GM23248 (cell line): ENCODE results near the gene PDGFC. TPM values are rescaled to one million over a fixed set of nuclear protein-coding genes. Genes with fewer than 3 reads are reported as not detected.

ENCODE experiments used
- DNase-seq: peaks from one replicate; pipeline ENCODE4 v3.0.0-alpha.2; 2015
- H2AFZ ChIP-seq: fragments of 200-600 bp; sonication (generic); 2 replicates; pipeline ENCODE4 v1.6.1; 2016; ENCODE audit warnings: antibody characterized with exemption
- H3F3A ChIP-seq: fragments of 200-600 bp; sonication (generic); 2 replicates; pipeline ENCODE4 v1.6.1; 2016; ENCODE audit warnings: mild to moderate bottlenecking, antibody characterized with exemption, mixed run types; ENCODE audit not compliant: insufficient read depth
- H3K27ac ChIP-seq: fragments of 200-600 bp; sonication (generic); 2 replicates; pipeline ENCODE4 v1.5.1; 2016; ENCODE audit warnings: mild to moderate bottlenecking
- H3K27me3 ChIP-seq: fragments of 200-600 bp; sonication (generic); replicated peaks from 2 replicates; pipeline ENCODE4 v1.6.1; 2016; ENCODE audit warnings: mild to moderate bottlenecking; ENCODE audit not compliant: insufficient read depth
- H3K36me3 ChIP-seq: fragments of 200-600 bp; sonication (generic); 2 replicates; pipeline ENCODE4 v1.6.1; 2016; ENCODE audit warnings: low read depth, mild to moderate bottlenecking
- H3K4me1 ChIP-seq: fragments of 200-600 bp; sonication (generic); 2 replicates; pipeline ENCODE4 v1.6.1; 2016; ENCODE audit warnings: mild to moderate bottlenecking; ENCODE audit not compliant: insufficient read depth
- H3K4me2 ChIP-seq: fragments of 200-600 bp; sonication (generic); one replicate; pipeline ENCODE4 v1.6.1; 2016; ENCODE audit warnings: mild to moderate bottlenecking; ENCODE audit not compliant: unreplicated experiment
- H3K4me3 ChIP-seq: fragments of 200-600 bp; sonication (generic); 2 replicates; pipeline ENCODE4 v1.5.1; 2016; ENCODE audit warnings: mild to moderate bottlenecking
- H3K79me2 ChIP-seq: fragments of 200-600 bp; sonication (generic); 2 replicates; pipeline ENCODE4 v1.6.1; 2016; ENCODE audit warnings: mild to moderate bottlenecking; ENCODE audit not compliant: insufficient read depth
- H3K9ac ChIP-seq: fragments of 200-600 bp; sonication (generic); 2 replicates; pipeline ENCODE4 v1.6.1; 2016; ENCODE audit warnings: mild to moderate bottlenecking
- H3K9me2 ChIP-seq: fragments of 200-600 bp; sonication (generic); 2 replicates; pipeline ENCODE4 v1.6.1; 2016; ENCODE audit warnings: mixed run types, mild to moderate bottlenecking, moderate library complexity; ENCODE audit not compliant: insufficient read depth
- H3K9me3 ChIP-seq: fragments of 200-600 bp; sonication (generic); one replicate; pipeline ENCODE4 v1.6.1; 2017; ENCODE audit warnings: low read depth
- H4K20me1 ChIP-seq: fragments of 200-600 bp; sonication (generic); 2 replicates; pipeline ENCODE4 v1.6.0; 2016; ENCODE audit not compliant: insufficient read depth
- EZH2 ChIP-seq: fragments of 200-600 bp; sonication (generic); IDR thresholded peaks from 2 replicates; pipeline ENCODE4 v1.6.1; 2018; ENCODE audit warnings: antibody characterized with exemption, mild to moderate bottlenecking; ENCODE audit not compliant: insufficient read depth, poor library complexity, severe bottlenecking
- EZH2phosphoT487 ChIP-seq: fragments of 200-600 bp; sonication (generic); IDR thresholded peaks from 2 replicates; pipeline ENCODE4 v1.6.1; 2018; ENCODE audit warnings: antibody characterized with exemption, moderate library complexity, mild to moderate bottlenecking, low read depth; ENCODE audit not compliant: insufficient read depth
- WGBS, 2 experiments: methylation state at CpG; one replicate each; pipeline ENCODE4 v1.1.6; 2015 to 2017; ENCODE audit warnings: low lambda C conversion rate in 2 of 2, low coverage in 1 of 2; ENCODE audit errors: missing lambda C conversion rate in 2 of 2; 5-methylcytosine and 5-hydroxymethylcytosine counted together
- in situ Hi-C: fragments of 300-500 bp; cut with MboI; formaldehyde crosslinking; loops from 2 replicates; pipeline ENCODE4 v1.15.0; 2020
- polyA plus RNA-seq: library from polyadenylated mRNA; unstranded; fragments of >200 nt; fragmentation: Nextera tagmentation; extraction: Ambion mirVana; gene quantifications from 2 replicates; pipeline ENCODE4 v1.2.1, GENCODE V29; 2016
- total RNA-seq: library from RNA; depleted of rRNA; stranded (reverse); fragments of >200 nt; shearing (Covaris generic); gene quantifications from 2 replicates; pipeline ENCODE4 v1.2.3, GENCODE V29; 2014

The PDGFC gene
- total and polyA plus RNA-seq, 2 experiments from 2014 or later, result 26.5 to 64.4 TPM

DNA sequence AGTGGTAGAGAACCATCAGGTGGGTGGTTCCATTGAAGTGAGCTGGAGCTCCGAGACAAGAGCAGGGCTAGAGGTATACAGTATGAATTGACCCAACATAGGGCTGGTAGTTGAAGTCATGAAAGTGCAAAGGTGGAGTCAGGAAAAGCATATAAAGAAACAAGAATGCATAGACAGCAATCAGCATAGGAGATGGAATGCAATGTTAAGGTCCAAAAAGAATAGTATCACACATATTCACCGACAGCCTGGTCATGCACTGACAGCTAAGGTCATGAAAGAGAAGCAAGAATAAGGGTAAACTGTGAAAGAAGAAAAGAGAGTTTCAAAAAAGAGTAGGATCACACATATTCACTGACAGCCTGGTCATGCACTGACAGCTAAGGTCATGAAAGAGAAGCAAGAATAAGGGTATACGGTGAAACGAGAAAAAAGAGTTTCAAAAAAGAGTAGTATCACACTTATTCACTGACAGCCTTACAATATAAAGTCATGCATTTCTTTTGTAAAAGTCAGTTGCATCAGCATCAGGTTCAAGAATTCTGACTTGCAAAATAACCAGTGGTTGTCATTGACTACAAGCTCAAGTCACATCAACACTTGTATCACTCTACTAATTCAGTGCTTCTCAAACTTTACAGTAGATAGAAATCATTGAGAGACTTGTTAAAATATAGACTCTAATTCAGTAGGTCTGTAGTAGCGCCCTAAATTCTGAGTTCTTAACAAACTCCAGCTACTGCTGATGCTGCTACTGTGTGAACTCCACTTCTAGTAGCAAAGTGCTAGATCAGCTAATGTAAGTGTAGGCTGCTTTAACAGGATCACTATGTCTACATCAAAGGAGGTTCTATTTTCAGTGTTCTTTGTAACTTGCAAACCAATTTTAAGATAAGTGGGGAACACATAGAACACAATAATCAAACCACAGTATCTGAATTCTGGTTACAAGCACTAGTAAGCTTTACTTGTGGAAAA lies 221.9 kb downstream of the PDGFC start:
- H3K27me3 ChIP-seq, result no peaks in the 10 kb centered on the region
- peaks cover 14% of the 10 kb centered on the region for H3K4me1 ChIP-seq
- H3K9ac ChIP-seq, result no peak overlapping the region
- DNase-seq, result peak; percentile 49
- TF ChIP-seq EZH2phosphoT487 (no peak), EZH2 (no peak)
- no peaks in the 10 kb centered on the region for H4K20me1 ChIP-seq
- no peak overlapping the region for H2AFZ ChIP-seq
- in situ Hi-C loops, result no loop called here
- H3K9me2 ChIP-seq, result no peaks in the 10 kb centered on the region; the same call in 1 of the 2 replicates
- no peak overlapping the region for H3K27ac ChIP-seq
- no peak overlapping the region for H3K4me2 ChIP-seq
- H3K4me3 ChIP-seq, result no peak overlapping the region
- H3F3A ChIP-seq, result peaks cover 25% of the 10 kb centered on the region
- 98 to 99% methylated on average over 5 of the region's 5 CpGs for WGBS, 2 experiments
- no peaks in the 10 kb centered on the region for H3K9me3 ChIP-seq
- H3K36me3 ChIP-seq, result no peaks in the 10 kb centered on the region
- H3K79me2 ChIP-seq, result no peaks in the 10 kb centered on the region

GRCh38 chr4:156746111-156746510 lies 225.5 kb downstream of the PDGFC start:
- in situ Hi-C loops, result no loop called here
- DNase-seq, result no peak
- WGBS, 2 experiments, result 74 to 75% methylated on average over 6 of the region's 6 CpGs
- Histone ChIP-seq H3K27ac (no peak overlapping the region), H3K27me3 (no peaks in the 10 kb centered on the region), H3K4me1 (peaks cover 3% of the 10 kb centered on the region), H3K36me3 (no peaks in the 10 kb centered on the region), H3K9me2 (no peaks in the 10 kb centered on the region; the same call in 1 of the 2 replicates), H2AFZ (no peak overlapping the region), H3K79me2 (no peaks in the 10 kb centered on the region), H3F3A (peaks cover 14% of the 10 kb centered on the region), H3K4me2 (no peak overlapping the region), H3K4me3 (no peak overlapping the region), H3K9me3 (no peaks in the 10 kb centered on the region), H4K20me1 (no peaks in the 10 kb centered on the region), H3K9ac (no peak overlapping the region)
- TF ChIP-seq EZH2 (no peak), EZH2phosphoT487 (no peak)

- no peak for DNase-seq
- Histone ChIP-seq H3K27me3 (no peaks in the 10 kb centered on the region), H3F3A (peaks cover 13% of the 10 kb centered on the region; the same call in 1 of the 2 replicates), H3K36me3 (no peaks in the 10 kb centered on the region), H4K20me1 (no peaks in the 10 kb centered on the region), H3K4me2 (no peak overlapping the region), H3K79me2 (no peaks in the 10 kb centered on the region), H3K4me3 (no peak overlapping the region), H2AFZ (no peak overlapping the region), H3K9ac (no peak overlapping the region), H3K9me2 (no peaks in the 10 kb centered on the region), H3K4me1 (peaks cover 17% of the 10 kb centered on the region), H3K27ac (no peak overlapping the region), H3K9me3 (no peaks in the 10 kb centered on the region)
- TF ChIP-seq EZH2, result no peak
- no peak for TF ChIP-seq EZH2phosphoT487
- in situ Hi-C loops, result no loop called here
- 91 to 95% methylated on average over 2 of the region's 2 CpGs for WGBS, 2 experiments
Measured at GRCh38 chr4:156738766-156739165, 232.8 kb downstream of the PDGFC start.

GRCh38 chr4:156734965-156735895 lies 236.4 kb downstream of the PDGFC start:
- Histone ChIP-seq H3K4me3 (0 out of 2 replicates have a peak overlapping the region, but pooled peaks have one; percentile 10), H3F3A (peaks cover 13% of the 10 kb centered on the region; the same call in 1 of the 2 replicates), H3K27ac (0 out of 2 replicates have a peak overlapping the region, but pooled peaks have one; percentile 11), H4K20me1 (no peaks in the 10 kb centered on the region), H3K79me2 (no peaks in the 10 kb centered on the region), H3K9me3 (no peaks in the 10 kb centered on the region), H3K36me3 (peaks cover 8% of the 10 kb centered on the region; the same call in 1 of the 2 replicates), H3K9me2 (no peaks in the 10 kb centered on the region), H3K27me3 (no peaks in the 10 kb centered on the region), H3K9ac (no peak overlapping the region), H3K4me2 (peak overlapping the region; percentile 41), H3K4me1 (peaks cover 17% of the 10 kb centered on the region), H2AFZ (no peak overlapping the region)
- 53 to 61% methylated on average over 7 of the region's 7 CpGs for WGBS, 2 experiments
- in situ Hi-C loops, result no loop called here
- DNase-seq, result peak; percentile 44
- TF ChIP-seq EZH2phosphoT487, result no peak
- TF ChIP-seq EZH2, result no peak
